ENCODE data around the gene HEMGN.

DNA sequence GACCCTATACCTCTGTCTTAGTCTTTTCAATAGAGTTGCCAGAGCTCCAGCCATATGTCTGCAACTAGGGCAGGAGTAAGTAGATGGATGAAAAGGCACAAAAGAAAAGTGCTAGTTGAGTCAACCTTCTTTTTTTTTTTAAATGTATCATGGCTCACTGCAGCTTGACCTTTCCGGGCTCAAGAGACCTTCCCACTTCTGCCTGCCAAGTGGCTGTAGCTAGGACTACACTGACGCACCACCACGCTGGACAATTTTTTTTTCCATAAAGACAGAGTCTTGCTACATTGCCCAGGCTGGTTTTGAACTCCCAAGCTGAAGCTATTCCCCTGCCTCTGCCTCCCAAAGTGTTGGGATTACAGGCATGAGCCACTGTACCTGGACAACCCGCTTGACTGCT is 57.6 kb downstream of the HEMGN start:
- TF ChIP-seq CTCF (IDR thresholded peaks at IDR 0.05; ENCODE audit: low read length) (no peak), EZH2 (optimal IDR thresholded peaks at IDR 0.05; ENCODE audit: low read depth, low read length) (no peak), EZH2phosphoT487 (IDR thresholded peaks at IDR 0.05; ENCODE audit: low read length) (no peak)
